ENCODE measurements around the gene HDAC4.

Gene HDAC4

GRCh38 chr2:239425631-239426030 lies 24.8 kb upstream of the HDAC4 start:
- no peak for FAIRE-seq

- no peak for FAIRE-seq
Measured at GRCh38 chr2:239424337-239425045, 23.7 kb upstream of the HDAC4 start.

- no peak for FAIRE-seq
Measured at GRCh38 chr2:239423551-239423950, 22.7 kb upstream of the HDAC4 start.

DNA sequence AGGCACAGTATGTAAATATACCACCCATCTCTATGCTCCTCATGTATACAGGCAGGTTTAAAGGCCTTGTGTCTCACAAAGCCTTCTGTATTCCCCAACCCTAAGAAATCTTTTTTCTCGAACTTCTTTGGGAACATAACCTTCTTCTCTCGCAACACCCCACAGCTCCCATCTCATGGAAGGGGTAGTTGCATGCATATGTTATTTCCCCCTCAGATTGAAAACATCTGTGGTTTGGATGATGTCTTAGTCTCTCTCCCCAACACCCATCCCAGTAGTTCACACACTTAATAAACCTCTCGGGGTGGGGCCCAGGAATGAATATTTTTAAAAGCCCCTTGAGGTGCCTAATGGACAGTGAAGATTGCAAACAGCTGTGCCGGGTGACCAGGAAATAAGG lies 21.0 kb upstream of the HDAC4 start:
- FAIRE-seq = no peak

DNA sequence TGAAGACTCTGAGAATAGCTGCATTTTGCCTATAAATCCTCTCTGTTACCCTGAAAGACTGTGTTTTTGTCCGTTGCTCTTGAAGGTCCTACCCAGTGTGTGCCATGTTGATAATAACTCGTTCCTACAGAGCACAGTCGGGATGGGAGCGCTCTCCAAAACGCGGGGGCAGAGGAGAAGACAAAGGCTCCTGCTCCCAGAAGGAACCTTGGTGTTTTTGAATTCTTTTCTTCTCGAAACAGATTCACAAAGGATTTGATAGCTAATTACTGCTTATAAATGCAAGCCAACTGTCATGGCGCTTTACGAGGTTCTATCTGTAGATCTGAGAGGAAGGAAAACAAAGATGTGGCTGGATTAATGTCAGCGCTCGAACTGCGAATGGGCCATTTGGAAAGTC lies 19.3 kb upstream of the HDAC4 start:
- FAIRE-seq = no peak

DNA sequence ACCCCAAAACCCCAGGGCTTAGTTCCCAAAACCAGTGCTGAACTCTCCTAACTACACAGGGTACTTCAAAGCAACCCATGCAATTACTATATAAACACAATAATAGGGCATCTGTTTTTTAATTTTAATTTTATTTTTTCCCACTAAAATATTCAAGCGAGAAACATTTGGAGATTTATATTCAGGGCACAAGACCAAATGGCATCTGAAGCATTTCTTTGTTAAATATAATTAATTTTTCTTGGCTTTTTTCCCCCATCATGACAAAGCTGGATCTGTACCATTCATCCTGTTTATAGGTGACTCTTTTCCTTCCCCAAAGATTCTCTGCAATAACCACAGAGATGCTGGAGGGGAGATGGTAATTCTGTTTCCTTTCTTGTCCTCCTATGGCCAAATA lies 18.1 kb upstream of the HDAC4 start:
- FAIRE-seq = no peak

DNA sequence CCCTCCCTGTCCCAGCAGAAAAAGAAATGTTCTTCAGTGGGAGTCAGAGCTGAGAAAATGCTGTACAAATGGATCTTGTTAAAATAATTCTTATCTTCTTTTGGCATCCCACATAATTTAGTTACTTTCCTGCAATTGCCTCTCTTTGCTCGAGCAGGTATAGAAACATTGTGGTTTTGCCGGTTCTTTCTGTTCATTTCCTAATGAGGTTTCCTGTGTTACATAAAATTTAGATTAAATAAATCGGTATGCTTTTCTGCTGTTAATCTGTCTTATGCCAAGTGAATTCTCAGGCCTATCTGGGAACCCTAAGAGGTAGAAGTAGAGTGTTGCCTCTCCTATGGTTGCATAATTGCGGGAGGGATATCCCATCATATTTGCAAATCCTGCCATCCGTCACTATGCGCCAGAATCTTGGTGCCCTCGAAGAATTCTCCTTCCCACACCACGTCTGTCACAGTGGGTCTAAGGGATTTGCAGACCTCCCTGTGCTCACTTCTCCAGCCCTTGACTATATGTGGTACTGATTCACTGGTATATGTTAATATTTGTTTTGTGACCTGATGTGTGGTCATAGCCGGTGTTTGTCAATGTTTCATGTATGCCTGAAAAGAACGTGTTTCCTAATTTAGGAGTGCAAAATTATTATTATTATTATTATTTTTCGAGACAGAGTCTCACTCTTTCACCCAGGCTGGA lies 12.2 kb upstream of the HDAC4 start:
- no peak for FAIRE-seq

- FAIRE-seq = no peak
Measured at GRCh38 chr2:239411549-239412319, 10.9 kb upstream of the HDAC4 start.

- no peak for FAIRE-seq
Measured at GRCh38 chr2:239411117-239411516, 10.3 kb upstream of the HDAC4 start.

GRCh38 chr2:239409976-239410375 lies 9.2 kb upstream of the HDAC4 start:
- FAIRE-seq = no peak

- no peak for FAIRE-seq
Measured at GRCh38 chr2:239407112-239407511, 6.3 kb upstream of the HDAC4 start.

GRCh38 chr2:239406316-239406995 lies 5.6 kb upstream of the HDAC4 start:
- no peak for FAIRE-seq

GRCh38 chr2:239405071-239405470 lies 4.3 kb upstream of the HDAC4 start:
- no peak for FAIRE-seq

DNA sequence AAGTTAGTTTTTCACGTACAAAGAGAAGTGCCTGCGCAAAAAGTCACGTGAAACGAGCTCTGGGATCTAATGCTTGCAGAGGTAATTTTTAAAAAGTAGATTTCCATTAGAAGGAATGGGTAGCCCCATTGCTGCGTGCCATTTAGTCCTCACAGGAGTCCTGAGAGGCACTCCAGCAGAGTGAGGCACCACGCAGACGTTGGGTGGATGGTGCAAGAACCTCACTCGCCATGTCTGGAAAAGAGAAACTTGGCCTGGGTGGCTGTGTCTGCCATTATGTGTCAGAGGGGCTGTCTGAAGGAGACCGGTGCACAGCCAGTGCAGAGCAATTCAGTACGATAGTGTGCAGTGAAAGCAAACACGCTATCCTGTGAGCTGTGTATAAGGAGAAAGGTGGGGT lies 1.8 kb upstream of the HDAC4 start:
- FAIRE-seq = no peak

GRCh38 chr2:239401881-239402233 lies 1.0 kb upstream of the HDAC4 start:
- no peak for FAIRE-seq

DNA sequence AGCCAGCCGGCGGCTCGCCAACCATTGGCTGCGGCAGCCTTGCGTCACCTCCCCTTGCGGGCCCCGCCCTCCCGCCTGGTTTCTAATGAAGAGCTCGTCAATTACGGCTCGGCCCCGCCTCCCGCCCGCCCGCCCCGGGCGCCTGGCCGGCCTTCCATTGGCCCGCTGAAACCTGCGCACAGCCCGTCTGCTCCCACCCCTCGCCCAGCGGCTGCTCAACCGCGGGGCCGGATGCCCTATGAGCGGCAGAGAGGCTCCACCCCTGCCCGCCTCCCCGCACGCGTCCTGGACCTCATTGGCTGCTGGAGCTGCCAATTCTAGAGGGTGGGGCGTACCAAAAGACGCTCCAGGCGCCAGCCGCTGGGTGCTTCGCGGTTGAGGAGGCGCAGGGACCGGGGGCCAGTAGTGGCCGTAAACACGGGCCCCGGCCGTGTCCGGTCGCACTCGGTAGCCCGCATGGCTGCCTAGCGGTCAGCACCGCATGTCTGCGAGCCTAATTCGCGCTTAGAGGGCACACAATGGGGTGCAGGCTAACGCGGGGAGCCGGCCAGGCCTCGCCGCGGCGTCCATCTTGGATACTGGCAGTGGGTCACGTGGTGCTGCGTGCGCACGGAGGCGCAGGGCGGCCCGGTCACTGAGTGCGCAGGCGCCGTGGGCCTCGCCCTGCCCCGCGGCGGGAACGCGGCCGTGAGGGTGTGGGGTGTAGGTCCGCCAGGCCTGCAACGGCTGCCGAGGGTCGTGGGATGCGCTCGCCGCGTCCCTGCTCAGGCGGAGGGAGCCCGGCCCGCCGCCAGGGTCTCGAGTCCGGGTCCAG lies 454 bp upstream of the HDAC4 start:
- FAIRE-seq = peak; percentile 22

DNA sequence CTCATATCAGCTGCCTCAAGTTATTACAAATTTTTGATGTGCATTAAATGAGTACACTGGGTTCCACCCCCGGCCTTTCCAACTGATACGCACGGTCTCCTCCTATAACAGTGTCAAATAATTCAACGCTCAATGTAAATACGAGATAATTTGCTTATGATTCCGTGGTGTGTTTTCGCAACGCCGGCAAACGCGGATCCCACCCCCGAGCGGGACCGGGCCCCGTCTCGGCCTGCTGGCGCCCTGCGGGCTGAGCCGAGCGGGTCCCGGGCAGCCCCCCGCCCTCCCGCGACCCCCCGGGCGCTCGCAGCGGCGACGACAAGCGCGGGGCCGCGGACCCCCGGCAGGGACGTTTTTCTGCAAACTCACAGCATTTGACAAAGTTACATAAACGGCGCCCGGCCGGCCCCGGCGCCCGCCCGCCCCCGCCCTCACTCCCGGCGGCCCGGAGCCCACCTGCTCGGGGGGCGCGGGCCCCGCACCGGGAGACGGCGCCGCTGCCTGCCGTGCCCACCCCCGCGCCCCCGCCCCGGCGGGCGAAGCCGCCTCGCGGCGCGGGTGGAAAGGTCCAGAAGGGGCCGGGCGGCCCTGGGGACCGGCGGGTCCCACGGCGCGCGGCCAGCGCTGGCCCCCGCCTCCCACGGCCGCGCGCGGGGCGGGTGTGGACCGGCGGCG lies 762 bp downstream of the HDAC4 start:
- FAIRE-seq = no peak

GRCh38 chr2:239399433-239399920 lies 1.3 kb downstream of the HDAC4 start:
- FAIRE-seq = no peak

DNA sequence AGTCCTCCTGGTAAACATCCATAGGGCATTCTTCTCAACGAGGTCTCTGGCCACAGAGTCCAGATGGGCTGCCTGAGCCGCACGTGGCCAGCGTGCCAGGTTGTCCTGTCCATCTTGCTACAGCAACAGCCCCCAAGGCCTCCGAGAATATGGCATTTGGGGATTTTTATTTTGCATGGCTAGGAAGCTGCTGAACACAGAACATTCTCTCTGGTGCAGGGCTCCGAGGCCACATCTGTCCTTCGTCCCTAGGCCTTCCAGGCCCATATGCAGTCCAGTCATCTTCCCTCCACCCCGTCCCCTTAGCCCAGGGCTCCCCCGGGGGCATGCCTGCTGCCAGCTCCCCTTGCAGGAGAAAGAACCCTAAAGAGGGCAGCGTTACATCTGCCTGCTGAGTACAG lies 2.3 kb downstream of the HDAC4 start:
- FAIRE-seq = no peak

DNA sequence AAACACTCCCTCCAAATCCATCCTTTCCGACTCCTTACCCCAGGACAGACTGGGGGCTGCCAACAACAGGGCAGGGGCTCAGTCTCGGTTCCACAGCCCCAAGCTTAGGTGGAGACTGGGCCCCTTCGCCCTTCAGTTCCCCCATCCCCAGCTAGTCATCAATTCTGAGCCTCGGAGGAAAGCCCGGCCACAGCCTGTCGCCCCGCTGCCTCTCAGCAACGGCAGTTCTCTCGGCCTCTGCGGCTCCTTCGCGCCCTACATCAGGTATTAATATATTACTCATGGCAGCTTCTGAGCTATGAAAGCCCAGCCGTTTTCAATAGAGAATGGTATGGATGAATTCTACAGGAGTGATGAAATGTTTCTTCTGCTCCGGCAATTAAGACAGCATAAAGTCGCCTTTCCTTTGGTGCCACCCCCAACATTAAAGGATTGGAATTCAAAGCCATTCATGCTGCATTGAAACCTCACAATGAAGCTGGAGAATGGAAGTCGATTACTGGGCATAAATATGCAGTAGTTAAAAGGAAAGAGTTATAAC lies 2.8 kb downstream of the HDAC4 start:
- no peak for FAIRE-seq

- FAIRE-seq = no peak
Measured at GRCh38 chr2:239396881-239397681, 3.7 kb downstream of the HDAC4 start.

All from TTC549 (cell line).